IPS-20b (cell line): Measurements from ENCODE around the gene IARS1.

Experiments
- H3K27ac ChIP-seq: one replicate; pipeline ENCODE4 v1.5.1; 2013; ENCODE audit warnings: low read length
- H3K27me3 ChIP-seq: 2 replicates; pipeline ENCODE4 v1.6.1; 2013; ENCODE audit warnings: mild to moderate bottlenecking, low read length, inconsistent platforms; ENCODE audit not compliant: insufficient read depth
- H3K36me3 ChIP-seq: 2 replicates; pipeline ENCODE4 v1.6.1; 2013; ENCODE audit warnings: low read depth, mild to moderate bottlenecking, inconsistent platforms, low read length, moderate library complexity; ENCODE audit not compliant: insufficient read depth
- H3K4me1 ChIP-seq: 2 replicates; pipeline ENCODE4 v1.6.1; 2013; ENCODE audit warnings: mild to moderate bottlenecking, control low read depth, inconsistent platforms, low read length, moderate library complexity; ENCODE audit not compliant: insufficient read depth
- H3K4me3 ChIP-seq: 2 replicates; pipeline ENCODE4 v1.5.1; 2013; ENCODE audit warnings: mild to moderate bottlenecking, low read length, inconsistent platforms
- H3K9ac ChIP-seq: 2 replicates; pipeline ENCODE4 v1.6.1; 2013; ENCODE audit warnings: low read depth, mild to moderate bottlenecking, inconsistent platforms, low read length, moderate library complexity
- H3K9me3 ChIP-seq: 2 replicates; pipeline ENCODE4 v1.6.1; 2013; ENCODE audit warnings: mild to moderate bottlenecking, low read depth, low read length, inconsistent platforms; ENCODE audit not compliant: insufficient read depth

IARS1 gene

GRCh38 chr9:92293452-92294296 lies at the start of gene IARS1:
Gene IARS1, minus strand, starts transcription at chr9:92293697. Its CDS starts 4,278 bp downstream, at chr9:92289419.
- peak within 1 kb of the TSS; percentile 89 for H3K4me3 ChIP-seq
- no peaks in the 10 kb centered on the region for H3K4me1 ChIP-seq
- peak within 1 kb of the TSS; percentile 96 for H3K27ac ChIP-seq
- no peaks in the 10 kb centered on the region for H3K27me3 ChIP-seq
- no peaks in the 10 kb centered on the region for H3K9me3 ChIP-seq
- peaks cover 60% of the 10 kb centered on the region for H3K36me3 ChIP-seq
- H3K9ac ChIP-seq, result peak within 1 kb of the TSS; percentile 98

GRCh38 chr9:92342825-92343488 lies 49.5 kb upstream of the IARS1 start:
- H3K4me3 ChIP-seq, result no peak overlapping the region
- H3K9me3 ChIP-seq, result no peaks in the 10 kb centered on the region; the same call in none of the 2 replicates
- H3K9ac ChIP-seq, result no peak overlapping the region
- H3K4me1 ChIP-seq, result no peaks in the 10 kb centered on the region
- no peak overlapping the region for H3K27ac ChIP-seq
- no peaks in the 10 kb centered on the region for H3K27me3 ChIP-seq
- peaks cover 27% of the 10 kb centered on the region for H3K36me3 ChIP-seq

DNA sequence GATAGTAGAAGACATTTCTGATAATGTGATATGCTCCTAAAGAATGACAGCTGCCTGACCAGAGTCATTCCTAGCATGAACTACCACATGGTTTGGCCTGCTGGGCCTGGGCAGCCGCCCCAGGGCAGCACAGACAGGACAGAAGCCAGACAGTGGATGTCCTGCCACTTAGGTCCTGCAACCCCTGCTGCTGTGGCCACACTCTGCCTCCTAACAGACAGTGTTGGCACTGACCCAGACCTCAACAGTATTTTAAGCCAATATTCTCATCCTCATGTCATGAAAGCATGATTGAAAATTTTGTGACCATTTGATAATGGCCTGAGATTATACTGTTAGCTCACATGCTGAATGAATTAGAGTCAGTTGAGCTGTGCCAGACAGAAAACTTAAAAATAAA lies 48.1 kb upstream of the IARS1 start:
- Histone ChIP-seq H3K27ac (no peak overlapping the region), H3K4me1 (no peaks in the 10 kb centered on the region), H3K27me3 (no peaks in the 10 kb centered on the region), H3K4me3 (no peak overlapping the region), H3K9ac (no peak overlapping the region), H3K9me3 (no peaks in the 10 kb centered on the region; the same call in none of the 2 replicates), H3K36me3 (peaks cover 35% of the 10 kb centered on the region)

GRCh38 chr9:92333282-92333634 lies 39.8 kb upstream of the IARS1 start:
- Histone ChIP-seq H3K9ac (no peak overlapping the region), H3K36me3 (peaks cover 15% of the 10 kb centered on the region; the same call in 1 of the 2 replicates), H3K27me3 (no peaks in the 10 kb centered on the region), H3K27ac (no peak overlapping the region), H3K4me1 (no peaks in the 10 kb centered on the region; the same call in 1 of the 2 replicates), H3K9me3 (no peaks in the 10 kb centered on the region), H3K4me3 (no peak overlapping the region)

DNA sequence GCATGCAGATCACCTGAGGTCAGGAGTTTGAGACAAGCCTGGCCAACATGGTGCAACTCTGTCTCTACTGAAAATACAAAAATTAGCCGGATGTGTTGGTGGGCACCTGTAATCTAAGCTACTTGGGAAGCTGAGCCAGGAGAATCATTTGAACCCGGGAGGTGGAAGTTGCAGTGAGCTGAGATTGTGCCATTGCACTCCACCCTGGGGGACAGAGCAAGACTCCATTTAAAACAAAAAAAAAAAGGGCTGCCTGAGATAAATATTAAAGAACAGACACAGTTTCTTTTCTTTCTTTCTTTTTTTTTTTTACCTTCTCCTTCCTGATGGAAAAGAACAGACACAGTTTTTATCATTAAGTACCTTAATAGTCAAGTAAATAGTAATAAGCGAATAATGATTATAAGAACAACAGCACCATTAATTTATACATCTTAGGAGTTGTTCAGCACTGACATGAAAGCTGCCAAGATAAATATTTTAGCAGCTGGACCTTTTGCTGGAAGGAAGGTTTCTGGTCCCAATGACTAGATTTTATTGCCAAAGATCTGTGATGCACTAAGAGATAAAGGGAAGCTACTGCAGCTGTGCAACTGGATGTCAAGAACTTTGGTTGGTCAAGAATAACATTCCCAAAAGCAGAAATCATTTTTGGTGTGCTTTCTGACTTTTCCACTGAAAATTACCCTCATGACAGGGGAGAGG lies 39.2 kb upstream of the IARS1 start:
- Histone ChIP-seq H3K4me1 (no peaks in the 10 kb centered on the region; the same call in 1 of the 2 replicates), H3K36me3 (peaks cover 11% of the 10 kb centered on the region; the same call in 1 of the 2 replicates), H3K9me3 (no peaks in the 10 kb centered on the region), H3K9ac (no peak overlapping the region), H3K4me3 (no peak overlapping the region), H3K27me3 (no peaks in the 10 kb centered on the region), H3K27ac (no peak overlapping the region)

DNA sequence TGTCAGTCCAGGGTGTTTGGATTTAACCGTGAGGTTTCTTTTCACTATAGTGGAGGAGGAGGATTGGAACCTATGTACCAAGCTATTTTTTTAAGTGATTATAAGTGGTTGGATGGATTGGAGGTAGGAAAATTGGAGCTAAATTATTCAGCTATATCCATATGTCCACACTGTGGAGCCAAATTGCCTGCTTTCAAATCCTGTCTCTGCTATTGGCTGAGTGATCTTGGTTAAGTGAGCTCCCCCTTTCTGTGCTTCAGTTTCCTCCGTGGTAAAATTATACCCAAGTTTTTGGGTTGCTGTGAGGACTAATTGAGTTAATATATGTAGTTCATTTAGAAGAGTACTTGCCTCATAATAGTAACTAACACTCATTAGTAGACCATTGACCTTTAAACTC lies 34.7 kb upstream of the IARS1 start:
- H3K9me3 ChIP-seq, result no peaks in the 10 kb centered on the region
- no peak overlapping the region for H3K27ac ChIP-seq
- H3K27me3 ChIP-seq, result no peaks in the 10 kb centered on the region
- peaks cover 6% of the 10 kb centered on the region; the same call in 1 of the 2 replicates for H3K36me3 ChIP-seq
- H3K4me1 ChIP-seq, result peaks cover 9% of the 10 kb centered on the region
- H3K9ac ChIP-seq, result no peak overlapping the region
- H3K4me3 ChIP-seq, result no peak overlapping the region

DNA sequence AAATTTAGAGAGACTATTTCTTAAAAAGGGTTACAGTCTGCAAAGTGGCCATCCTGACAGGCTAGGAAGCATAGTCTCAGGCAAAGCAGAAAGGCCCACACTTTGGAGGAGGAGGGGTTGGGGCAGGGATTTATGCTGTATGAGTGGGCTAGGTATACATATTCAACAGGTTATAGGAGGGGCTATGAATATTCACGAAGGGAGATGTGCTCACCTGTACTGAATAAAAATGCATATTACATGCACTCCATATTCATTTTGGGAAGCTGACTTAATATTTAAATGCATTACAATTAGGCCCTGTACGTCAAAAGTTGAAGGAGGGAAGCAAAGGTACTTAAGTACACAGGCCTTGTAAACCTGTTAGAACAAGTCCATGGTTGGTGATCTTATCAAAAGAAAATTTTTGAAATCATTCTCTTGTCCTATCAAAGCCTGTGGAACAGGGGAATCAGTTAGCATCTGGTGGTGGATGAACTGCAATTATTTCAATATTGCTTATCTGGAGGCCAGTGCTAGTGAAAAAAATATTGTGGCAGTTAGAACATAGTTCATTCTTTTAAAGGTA lies 33.9 kb upstream of the IARS1 start:
- Histone ChIP-seq H3K4me1 (peaks cover 9% of the 10 kb centered on the region), H3K9ac (no peak overlapping the region), H3K36me3 (peaks cover 13% of the 10 kb centered on the region), H3K4me3 (0 out of 2 replicates have a peak overlapping the region, but pooled peaks have one; percentile 89), H3K9me3 (no peaks in the 10 kb centered on the region), H3K27me3 (no peaks in the 10 kb centered on the region), H3K27ac (no peak overlapping the region)

GRCh38 chr9:92325991-92326500 lies 32.5 kb upstream of the IARS1 start:
- H3K9me3 ChIP-seq, result no peaks in the 10 kb centered on the region
- H3K9ac ChIP-seq, result peak overlapping the region; percentile 96
- peaks cover 9% of the 10 kb centered on the region for H3K4me1 ChIP-seq
- peak overlapping the region; percentile 75 for H3K27ac ChIP-seq
- peak overlapping the region; percentile 89 for H3K4me3 ChIP-seq
- peaks cover 23% of the 10 kb centered on the region for H3K36me3 ChIP-seq
- no peaks in the 10 kb centered on the region for H3K27me3 ChIP-seq

DNA sequence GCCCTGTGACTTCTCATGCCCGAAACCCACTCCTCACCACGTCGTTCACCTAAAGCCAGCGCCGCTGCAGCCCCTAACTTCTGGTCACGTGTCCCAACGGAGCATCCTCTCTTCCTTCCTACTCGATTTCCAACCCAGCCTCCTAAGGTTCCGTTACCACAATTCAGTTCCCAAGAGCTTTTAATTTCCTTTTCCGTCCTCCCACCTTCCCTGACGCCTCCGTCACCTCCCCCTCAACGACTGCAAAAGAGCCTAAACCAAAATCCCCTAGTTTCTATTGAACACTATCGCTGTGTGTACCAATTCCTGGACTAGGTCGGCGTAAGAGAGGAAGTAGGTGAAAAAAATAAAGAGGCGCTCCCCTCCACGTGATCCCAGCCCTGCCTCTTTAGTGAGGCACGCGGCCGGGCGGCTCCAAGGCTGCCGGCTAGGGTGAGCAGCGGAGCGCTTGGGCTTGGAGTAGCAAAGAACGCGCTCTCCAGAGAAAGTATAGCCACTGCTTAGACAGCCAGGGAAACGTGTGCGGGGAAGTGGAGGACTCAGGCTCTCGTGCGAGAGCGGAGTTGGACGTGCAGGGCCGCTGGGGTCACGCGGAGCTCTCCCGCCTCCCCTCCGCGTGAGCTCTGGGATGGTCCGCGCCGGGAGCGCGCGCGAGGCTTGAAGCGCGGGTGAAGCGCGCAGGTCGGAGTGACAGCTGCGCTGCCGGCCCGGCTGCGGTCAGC lies 31.9 kb upstream of the IARS1 start, which contains the start of the genes CENPP and NOL8:
TSS of gene CENPP (plus strand) at position 685 of the 722 bp plus-strand sequence.
TSS of gene NOL8 (minus strand) at position 82 of the 722 bp plus-strand sequence. CDS start 1,189 bp downstream, outside the sequence.
- Histone ChIP-seq H3K27me3 (no peaks in the 10 kb centered on the region), H3K27ac (peak within 1 kb of the TSS; percentile 75), H3K36me3 (peaks cover 29% of the 10 kb centered on the region), H3K9me3 (no peaks in the 10 kb centered on the region), H3K9ac (peak within 1 kb of the TSS; percentile 96), H3K4me1 (peaks cover 9% of the 10 kb centered on the region), H3K4me3 (peak within 1 kb of the TSS; percentile 89)

DNA sequence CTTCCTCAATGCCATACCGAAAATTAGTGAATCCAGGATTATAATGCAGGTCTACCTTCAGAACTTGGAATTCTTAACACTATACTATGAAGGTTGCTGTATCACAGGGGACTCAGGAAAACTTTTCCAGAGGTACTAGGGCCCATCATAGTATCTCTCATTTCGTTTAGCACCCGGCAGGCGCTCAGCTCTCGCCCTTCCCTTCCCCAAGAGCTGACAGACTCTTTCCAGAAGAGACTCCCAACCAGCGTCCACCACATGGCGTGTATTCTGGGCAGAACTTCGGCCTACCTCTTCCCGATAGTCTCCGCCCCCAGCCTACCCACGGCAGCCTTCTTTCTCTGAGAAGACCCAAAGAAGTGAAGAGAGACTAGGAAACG lies 31.4 kb upstream of the IARS1 start:
- H3K36me3 ChIP-seq, result peaks cover 35% of the 10 kb centered on the region
- peak overlapping the region; percentile 75 for H3K27ac ChIP-seq
- peaks cover 9% of the 10 kb centered on the region for H3K4me1 ChIP-seq
- no peaks in the 10 kb centered on the region for H3K9me3 ChIP-seq
- H3K9ac ChIP-seq, result peak overlapping the region; percentile 96
- no peaks in the 10 kb centered on the region for H3K27me3 ChIP-seq
- H3K4me3 ChIP-seq, result peak overlapping the region; percentile 89
